Activated CD4-positive, alpha-beta T cell treated with anti-CD3 and anti-CD28 coated beads, Interleukin-2, Interleukin-6, amounts not matched to agents 100 ng/mL and 50 ng/mL, durations not matched to agents 16 hours and 8 hours (primary cell): ENCODE data around the gene UNC13A.

Experiments
- DNase-seq: peaks from one replicate; pipeline ENCODE4 v3.0.0-alpha.2; 2020

The UNC13A gene

DNA sequence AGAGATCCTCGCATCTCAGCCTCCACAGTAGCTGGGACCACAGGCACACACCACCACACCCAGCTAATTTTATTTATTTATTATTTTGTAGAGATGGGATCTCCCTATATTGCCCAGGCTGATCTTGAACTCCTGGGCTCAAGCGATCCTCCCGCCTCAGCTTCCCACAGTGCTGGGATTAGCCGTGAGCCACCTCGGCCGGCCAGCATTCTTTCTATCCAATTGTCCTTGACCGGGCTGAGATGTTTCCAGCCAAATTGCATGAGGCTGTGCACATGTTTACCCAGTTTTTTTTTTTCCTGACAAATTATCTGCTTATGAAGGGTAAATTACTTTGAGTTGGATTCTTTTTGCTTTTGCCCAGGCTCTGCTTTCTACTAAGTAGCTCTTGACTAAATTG is 28.2 kb downstream of the UNC13A start:
- no peak for DNase-seq

- no peak for DNase-seq
These were observed 29.5 kb downstream of the UNC13A start for GRCh38 chr19:17658666-17659065.

DNA sequence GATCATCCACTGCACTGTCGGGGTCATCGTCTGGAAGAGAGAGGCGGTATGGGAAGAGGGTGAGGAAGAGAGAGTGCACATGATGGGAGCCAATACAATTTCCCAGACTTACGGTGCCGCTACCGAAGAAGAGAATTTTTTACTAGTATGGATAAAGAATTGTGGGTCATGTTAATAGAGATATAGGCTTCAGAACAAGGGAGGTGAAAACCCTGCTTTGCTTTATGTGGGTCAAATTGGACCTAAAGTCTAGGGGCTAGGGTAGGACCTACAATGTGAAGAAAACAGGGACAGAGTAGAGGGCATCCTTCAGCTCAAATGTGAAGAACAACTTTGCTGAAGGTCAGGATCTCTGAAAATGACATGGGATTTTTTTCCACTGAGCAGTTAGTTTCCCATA is 29.9 kb downstream of the UNC13A start:
- DNase-seq, result no peak

GRCh38 chr19:17656970-17657369 is 31.2 kb downstream of the UNC13A start:
- no peak for DNase-seq

DNA sequence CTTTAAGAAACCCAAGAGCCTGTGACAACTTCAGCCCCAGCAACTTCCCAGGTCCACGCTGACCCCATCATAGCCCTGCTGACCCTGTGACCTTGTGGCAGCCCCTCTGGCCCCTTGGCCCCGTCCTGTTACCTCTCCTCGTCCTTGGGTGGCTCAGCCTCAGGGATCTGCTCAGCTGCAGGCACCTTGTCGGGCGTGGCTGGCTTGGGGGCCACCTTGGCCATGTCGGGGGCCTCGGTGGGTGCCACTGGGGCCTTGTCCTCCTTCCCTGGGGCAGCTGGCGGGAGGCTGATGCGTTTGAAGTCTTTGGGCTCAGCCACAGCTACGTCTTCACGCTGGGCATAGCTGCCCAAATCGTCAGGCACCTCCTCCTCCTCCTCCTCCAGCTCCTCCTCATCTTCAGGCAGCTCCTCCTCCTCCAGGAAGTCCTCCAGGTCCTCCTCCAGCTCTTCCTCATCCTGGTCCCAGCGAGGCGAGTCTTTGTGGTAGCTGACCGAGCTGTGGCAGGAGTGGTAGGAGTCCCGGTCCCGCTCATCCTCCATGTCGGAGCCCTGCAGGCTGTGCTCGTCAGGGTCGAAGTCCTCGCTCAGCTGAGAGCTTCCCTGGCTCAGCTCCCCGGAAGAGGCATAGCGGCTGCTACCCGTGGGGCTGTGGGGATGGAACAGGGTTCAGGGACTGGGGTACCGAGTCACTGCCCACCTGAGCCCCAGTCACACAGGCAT is 32.2 kb downstream of the UNC13A start:
- DNase-seq, result no peak

DNA sequence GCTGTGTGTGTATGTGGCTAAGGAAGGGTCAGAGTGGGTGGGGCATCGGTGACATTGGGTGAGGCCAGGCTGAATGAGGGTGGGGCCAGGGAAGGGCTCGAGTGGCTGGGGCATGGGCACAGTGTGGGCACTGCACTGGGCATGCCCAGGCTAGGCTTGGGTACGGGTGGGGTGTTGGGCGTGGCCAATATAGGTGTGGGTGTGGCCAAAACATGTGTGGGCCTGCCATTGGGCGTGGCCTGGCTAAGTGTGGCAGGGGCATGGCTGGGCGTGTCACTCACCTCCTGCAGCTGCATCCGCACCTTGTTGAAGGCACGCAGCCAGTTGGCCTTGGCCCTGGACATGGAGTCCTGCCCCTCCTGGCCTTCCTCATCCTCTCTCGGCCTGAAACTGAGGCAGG is 33.2 kb downstream of the UNC13A start:
- peak; percentile 21 for DNase-seq

GRCh38 chr19:17652627-17653026 is 35.5 kb downstream of the UNC13A start:
- DNase-seq, result no peak

- DNase-seq, result no peak
These were observed 39.4 kb downstream of the UNC13A start for GRCh38 chr19:17648786-17649185.

DNA sequence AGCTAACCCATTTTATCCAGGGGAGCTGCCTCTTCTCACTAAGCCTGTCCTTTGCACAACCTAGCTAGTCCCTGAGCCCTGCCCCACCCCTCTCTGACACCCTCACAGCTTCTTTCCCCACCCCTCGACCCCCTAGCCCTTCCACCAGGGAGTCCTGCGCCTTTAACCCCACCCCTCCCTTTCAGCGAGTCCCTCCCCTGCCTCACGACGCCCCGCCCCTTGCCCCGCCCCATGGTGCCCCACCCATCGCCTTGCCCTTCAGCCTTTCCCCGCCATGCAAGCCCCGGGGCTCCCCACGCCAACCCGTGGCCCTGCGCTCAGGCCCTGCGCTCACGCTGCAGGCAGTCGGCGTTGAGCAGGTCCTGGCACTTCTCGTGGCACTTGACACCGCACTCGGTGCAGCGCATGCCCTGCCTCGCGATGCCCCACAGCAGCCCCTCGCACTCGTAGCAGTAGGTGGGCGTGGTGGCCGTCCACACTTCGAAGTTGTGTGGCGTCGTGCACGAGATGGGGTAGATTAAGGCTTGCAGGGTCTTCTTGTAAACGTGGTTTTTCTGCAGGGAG is 40.0 kb downstream of the UNC13A start:
- DNase-seq, result no peak

- DNase-seq, result no peak
These were observed 40.8 kb downstream of the UNC13A start for GRCh38 chr19:17647071-17648020.

DNA sequence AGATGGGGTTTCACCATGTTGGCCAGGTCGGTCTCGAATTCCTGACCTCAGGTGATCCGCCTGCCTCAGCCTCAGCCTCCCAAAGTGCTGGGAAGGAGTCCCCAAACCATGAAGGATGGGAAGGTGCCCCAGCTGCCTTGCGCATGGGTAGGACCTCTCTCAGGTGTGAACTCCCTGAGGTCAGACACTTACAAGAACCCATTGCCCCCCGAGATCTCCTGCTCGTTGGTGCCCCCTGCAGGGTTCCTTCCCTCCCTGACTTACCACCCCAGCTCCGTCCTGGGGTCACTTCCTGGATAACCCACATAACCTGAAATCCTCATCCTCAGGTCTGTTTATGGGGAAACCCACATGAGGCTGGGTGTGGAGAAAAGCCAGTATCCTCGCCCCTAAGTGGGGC is 41.7 kb downstream of the UNC13A start:
- no peak for DNase-seq

DNA sequence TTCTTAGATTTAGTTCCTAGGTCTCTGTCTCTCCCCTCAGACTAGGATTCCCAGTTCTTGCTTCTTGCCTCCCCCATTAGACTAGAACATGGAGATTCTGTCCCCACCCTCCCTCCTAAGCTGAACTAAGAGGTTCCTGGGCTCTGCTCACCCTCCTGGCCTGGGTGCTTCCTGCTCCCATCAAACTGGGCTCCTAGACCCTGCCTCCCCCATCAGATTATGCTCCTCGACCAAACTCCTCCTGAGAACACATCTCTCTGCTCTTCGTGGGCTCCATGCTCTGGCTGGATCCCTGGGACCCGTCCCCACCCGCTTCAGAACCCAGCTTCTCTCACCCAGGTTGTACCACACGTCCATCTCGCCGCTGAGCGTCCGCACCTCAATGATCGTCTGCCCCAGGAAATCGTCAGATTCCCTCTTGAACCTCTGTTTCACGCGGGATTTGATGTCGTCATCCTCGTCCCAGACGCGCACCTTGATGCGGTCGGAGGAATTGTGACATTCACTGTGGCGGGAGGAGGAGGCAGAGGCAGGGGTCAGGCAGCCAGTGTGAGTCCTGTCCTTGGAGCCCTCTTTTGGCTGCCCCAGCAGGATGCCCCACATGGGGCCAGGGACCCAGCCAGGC is 42.7 kb downstream of the UNC13A start:
- DNase-seq, result no peak

DNA sequence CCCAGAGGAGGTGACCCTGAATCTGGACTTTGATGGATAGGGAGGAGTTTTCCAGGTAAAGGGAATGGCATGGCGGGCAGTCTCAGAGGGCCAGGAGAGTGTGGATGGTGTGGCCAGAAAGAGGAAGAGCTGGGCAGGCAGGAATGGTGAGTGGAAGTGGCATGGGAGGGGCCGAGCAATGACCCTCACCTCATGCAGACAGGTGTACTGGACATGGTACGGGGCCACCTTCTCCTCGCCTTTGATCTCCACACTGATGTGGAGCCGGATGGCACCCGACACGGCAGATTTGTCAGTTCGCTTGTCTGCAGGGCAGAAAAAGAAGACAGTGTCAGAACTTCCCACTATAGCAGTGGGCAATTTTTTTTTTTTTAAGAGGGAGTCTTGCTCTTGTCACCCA is 45.5 kb downstream of the UNC13A start:
- no peak for DNase-seq

GRCh38 chr19:17641846-17642245 is 46.3 kb downstream of the UNC13A start:
- no peak for DNase-seq

GRCh38 chr19:17641181-17641580 is 47.0 kb downstream of the UNC13A start:
- DNase-seq, result no peak

DNA sequence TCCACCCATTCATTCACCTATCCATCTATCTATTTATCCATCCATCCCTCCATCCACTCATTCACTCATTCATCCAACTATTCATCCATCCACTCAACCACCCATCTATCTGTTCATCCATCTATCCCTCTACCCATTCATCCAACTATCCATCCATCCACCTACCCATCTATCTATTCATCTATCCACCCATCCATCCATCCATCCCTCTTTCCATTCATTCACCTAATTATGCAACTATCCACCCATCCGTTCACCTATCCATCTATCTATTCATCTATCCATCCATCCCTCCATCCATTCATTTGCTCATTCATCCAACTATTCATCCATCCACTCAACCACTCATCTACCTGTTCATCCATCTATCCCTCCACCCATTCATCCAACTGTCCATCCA is 54.5 kb downstream of the UNC13A start:
- no peak for DNase-seq

- no peak for DNase-seq
These were observed 55.6 kb downstream of the UNC13A start for GRCh38 chr19:17632577-17632976.

- no peak for DNase-seq
These were observed 58.4 kb downstream of the UNC13A start for GRCh38 chr19:17629760-17630159.

DNA sequence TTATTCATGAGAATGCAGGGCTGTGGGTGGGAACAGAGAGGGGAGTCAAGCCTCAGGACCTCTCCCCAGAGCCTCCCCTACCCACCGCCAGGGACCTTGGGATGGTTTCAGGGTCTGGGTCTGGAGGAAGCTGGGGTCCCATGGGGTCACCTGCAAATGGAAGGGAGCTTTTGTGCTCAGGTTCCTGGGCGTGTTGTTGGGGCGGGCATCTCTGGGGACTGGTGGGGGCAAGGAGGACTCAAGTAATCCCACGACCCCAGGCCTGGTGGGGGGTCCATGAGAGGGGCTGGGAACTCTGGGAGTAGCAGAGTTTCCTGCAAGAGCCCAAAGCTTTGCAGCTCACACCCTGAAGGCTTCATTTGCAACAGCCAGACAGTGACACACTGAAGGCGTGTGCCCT is 60.2 kb downstream of the UNC13A start:
- DNase-seq, result no peak

GRCh38 chr19:17627161-17627560 is 61.0 kb downstream of the UNC13A start:
- no peak for DNase-seq

DNA sequence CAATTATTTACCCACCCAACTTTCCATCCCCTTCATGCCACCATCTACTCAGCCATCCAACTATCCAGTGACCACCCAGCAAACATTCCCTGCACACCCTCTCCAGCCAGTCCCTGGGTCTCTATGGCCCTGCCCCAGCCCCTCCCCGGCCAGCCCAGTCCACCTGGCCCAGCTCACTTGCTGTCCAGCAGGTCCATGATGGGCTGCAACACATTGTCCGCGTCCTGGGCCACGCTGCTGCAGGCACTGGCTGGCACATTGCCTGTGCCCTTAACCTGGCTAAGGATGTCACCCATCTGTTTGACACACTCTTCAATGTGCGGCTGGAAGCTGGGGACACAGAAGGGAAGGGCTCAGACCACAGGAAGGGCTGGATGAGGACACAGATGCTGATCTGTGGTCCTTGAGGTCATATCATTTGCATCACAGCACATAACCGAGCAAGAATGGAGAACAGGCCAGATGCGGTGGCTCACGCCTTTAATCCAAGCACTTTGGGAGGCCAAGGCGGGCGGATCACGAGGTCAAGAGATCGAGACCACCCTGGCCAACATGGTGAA is 61.6 kb downstream of the UNC13A start:
- no peak for DNase-seq

- DNase-seq, result no peak
These were observed 62.2 kb downstream of the UNC13A start for GRCh38 chr19:17625980-17626379.

DNA sequence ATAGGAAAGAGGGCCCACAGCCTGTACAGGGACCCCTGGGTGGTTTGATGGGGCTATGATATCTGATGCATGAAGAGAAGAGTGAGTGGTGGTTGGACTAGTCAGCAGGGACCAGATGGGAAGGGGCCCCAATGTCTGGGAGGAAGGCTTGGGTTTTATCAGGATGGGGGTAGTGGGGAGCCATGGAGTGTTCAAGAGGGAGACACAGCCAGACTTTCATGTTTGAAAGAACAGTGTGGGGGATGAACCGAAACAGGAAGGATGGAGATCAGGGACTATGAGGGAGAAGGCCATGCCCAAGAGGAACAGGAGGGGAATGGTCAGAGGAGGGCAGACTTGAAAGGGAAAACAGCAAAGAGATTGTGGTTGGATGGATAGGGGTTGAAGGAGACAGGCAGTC is 63.1 kb downstream of the UNC13A start:
- DNase-seq, result no peak
